BJ (cell line): ENCODE data around the gene PLBD2. TPM values are rescaled to one million over a fixed set of nuclear protein-coding genes. Genes with fewer than 3 reads are reported as not detected.

Experiments
- CTCF ChIA-PET: fragments of 350-600 bp; formaldehyde crosslinking; extraction: SDS; loops from one replicate; lab custom pipeline; 2021; ENCODE audit warnings: antibody characterized with exemption, inconsistent platforms; lab: Yijun Ruan, JAX
- POLR2A ChIA-PET: fragments of 300-600 bp; sonication (Branson Sonifier 250); formaldehyde crosslinking; extraction: SDS; loops from one replicate; lab custom pipeline; 2021; ENCODE audit warnings: antibody characterized with exemption; lab: Charles Lee
- DNase-seq: peaks from one replicate; pipeline ENCODE4 v3.0.0-alpha.2; 2011; ENCODE audit warnings: low read depth
- H3K27me3 ChIP-seq: 2 replicates; pipeline ENCODE4 v1.6.0; 2011; ENCODE audit warnings: low read length; ENCODE audit not compliant: control insufficient read depth, insufficient read depth
- H3K36me3 ChIP-seq: 2 replicates; pipeline ENCODE4 v1.5.1; 2011; ENCODE audit warnings: low read length; ENCODE audit not compliant: control insufficient read depth, insufficient read depth
- H3K4me3 ChIP-seq: 2 replicates; pipeline ENCODE4 v1.5.1; 2011; ENCODE audit warnings: low read depth, mild to moderate bottlenecking, control low read depth, low read length
- CTCF ChIP-seq: IDR thresholded peaks from 2 replicates; pipeline ENCODE4 v1.5.1; 2011; ENCODE audit warnings: low read depth, mild to moderate bottlenecking, control low read depth, inconsistent platforms, low read length, moderate library complexity; ENCODE audit not compliant: insufficient read depth
- polyA plus RNA-seq: library from polyadenylated mRNA; depleted of rRNA; stranded (reverse); fragments of >200 nt; gene quantifications from 2 replicates; pipeline ENCODE4 v1.2.3, GENCODE V29; 2011

The PLBD2 gene
- polyA plus RNA-seq, 1 experiment, result 30.9 TPM

GRCh38 chr12:113371808-113372207, 13.4 kb downstream of the PLBD2 start:
- Histone ChIP-seq H3K4me3 (no peak overlapping the region), H3K36me3 (peaks cover 14% of the 10 kb centered on the region), H3K27me3 (no peaks in the 10 kb centered on the region)
- no peak for DNase-seq
- CTCF ChIA-PET, result no interaction called here
- POLR2A ChIA-PET, result no interaction called here
- no peak for TF ChIP-seq CTCF

- ChIA-PET CTCF (interaction anchor here (0.7 kb wide), 1 partner anchor 11 kb away, joined by 4 read pairs; no protein-coding TSS in a partner anchor), POLR2A (no interaction called here)
- H3K4me3 ChIP-seq, result no peak overlapping the region
- DNase-seq, result no peak
- H3K27me3 ChIP-seq, result no peaks in the 10 kb centered on the region
- H3K36me3 ChIP-seq, result peaks cover 16% of the 10 kb centered on the region
- TF ChIP-seq CTCF, result no peak
Observed at GRCh38 chr12:113372371-113372770, 14.0 kb downstream of the PLBD2 start.

GRCh38 chr12:113373440-113373839, 15.1 kb downstream of the PLBD2 start:
- H3K27me3 ChIP-seq, result no peaks in the 10 kb centered on the region
- POLR2A ChIA-PET, result no interaction called here
- DNase-seq, result no peak
- no peak for TF ChIP-seq CTCF
- peaks cover 14% of the 10 kb centered on the region for H3K36me3 ChIP-seq
- CTCF ChIA-PET, result no interaction called here
- H3K4me3 ChIP-seq, result no peak overlapping the region

- Histone ChIP-seq H3K27me3 (no peaks in the 10 kb centered on the region), H3K4me3 (no peak overlapping the region), H3K36me3 (peaks cover 14% of the 10 kb centered on the region)
- TF ChIP-seq CTCF, result no peak
- ChIA-PET POLR2A (no interaction called here), CTCF (no interaction called here)
- DNase-seq, result no peak
Observed at GRCh38 chr12:113373969-113374368, 15.6 kb downstream of the PLBD2 start.

GRCh38 chr12:113374823-113375428, 16.5 kb downstream of the PLBD2 start:
- no peak for TF ChIP-seq CTCF
- Histone ChIP-seq H3K27me3 (no peaks in the 10 kb centered on the region), H3K36me3 (peaks cover 15% of the 10 kb centered on the region), H3K4me3 (no peak overlapping the region)
- ChIA-PET POLR2A (no interaction called here), CTCF (no interaction called here)
- no peak for DNase-seq
